Posterior vena cava (tissue), 2 donors: ENCODE results near the gene MYO5C. TPM values are rescaled to one million over a fixed set of nuclear protein-coding genes. Genes with fewer than 3 reads are reported as not detected.

Experiments used
- DNase-seq: peaks from one replicate; pipeline ENCODE4 v3.0.0-alpha.2; 2020; ENCODE audit warnings: low spot score
- intact Hi-C, 2 donors: fragments of 100-400 bp; cut with DNase I; formaldehyde crosslinking; loops; one replicate each; pipeline versions ENCODE4 v1.14.1 to v1.14.2; 2022 to 2023
- total RNA-seq, 2 donors: library from RNA; stranded (reverse); fragmentation: NEBNext Ultra II Directional; extraction: Animal tissue kit (Norgen Biotek cat#: 25700); gene quantifications; one replicate each; pipeline ENCODE4 v1.2.1, GENCODE V29; 2021
- donor health status: DM: yes; HTN: yes; CAD: no.
- donor health status: DM: yes; HTN: yes; CAD: no.

MYO5C gene
- total RNA-seq, 2 donors from 2014 or later, result 8.6 to 11.1 TPM

DNA sequence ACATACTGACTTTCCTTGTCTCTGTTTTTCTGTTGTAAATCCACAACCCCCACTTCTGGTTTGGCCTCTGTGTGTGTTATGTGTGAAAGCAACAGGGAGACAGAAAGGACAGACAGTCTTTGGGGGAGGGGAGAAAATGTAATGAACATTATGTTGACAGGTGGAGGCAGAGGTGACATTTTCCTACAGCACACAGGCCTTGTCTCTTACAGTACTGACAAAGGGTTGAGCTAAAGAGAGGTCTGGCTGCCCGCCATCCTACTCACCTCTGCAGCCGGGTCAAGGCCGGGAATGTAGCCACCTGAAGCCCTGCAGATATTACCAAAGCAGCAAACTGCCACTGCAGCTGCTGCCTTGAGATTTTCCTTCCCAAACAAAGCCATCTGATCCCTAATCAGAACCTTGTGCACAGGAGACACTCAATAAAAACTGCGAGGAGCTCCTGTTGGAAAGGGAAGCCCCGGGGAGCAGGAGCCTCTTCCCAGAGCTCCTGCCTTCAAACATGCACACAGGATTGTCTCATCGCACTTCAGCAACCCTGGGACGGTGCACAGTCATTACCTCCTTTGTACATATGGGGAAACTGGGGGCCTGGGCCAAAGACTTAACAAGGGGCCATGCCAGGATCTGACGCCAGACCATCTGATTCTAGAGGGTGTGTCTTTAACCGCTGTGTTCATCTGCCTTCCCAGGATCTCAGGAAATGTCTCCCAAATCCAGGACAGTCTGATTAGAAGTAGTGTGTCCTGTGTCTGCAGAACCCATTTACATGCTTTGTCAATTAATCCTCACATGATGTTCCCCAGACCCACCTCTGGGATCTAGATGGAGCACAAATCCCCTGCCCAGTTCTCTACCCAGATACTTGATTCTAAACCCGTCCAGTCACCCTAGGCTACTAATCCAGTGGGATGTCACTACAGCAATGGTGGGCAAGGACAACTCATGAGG is 14.2 kb downstream of the MYO5C start:
- intact Hi-C loops, result no loop called here
- no peak for DNase-seq

DNA sequence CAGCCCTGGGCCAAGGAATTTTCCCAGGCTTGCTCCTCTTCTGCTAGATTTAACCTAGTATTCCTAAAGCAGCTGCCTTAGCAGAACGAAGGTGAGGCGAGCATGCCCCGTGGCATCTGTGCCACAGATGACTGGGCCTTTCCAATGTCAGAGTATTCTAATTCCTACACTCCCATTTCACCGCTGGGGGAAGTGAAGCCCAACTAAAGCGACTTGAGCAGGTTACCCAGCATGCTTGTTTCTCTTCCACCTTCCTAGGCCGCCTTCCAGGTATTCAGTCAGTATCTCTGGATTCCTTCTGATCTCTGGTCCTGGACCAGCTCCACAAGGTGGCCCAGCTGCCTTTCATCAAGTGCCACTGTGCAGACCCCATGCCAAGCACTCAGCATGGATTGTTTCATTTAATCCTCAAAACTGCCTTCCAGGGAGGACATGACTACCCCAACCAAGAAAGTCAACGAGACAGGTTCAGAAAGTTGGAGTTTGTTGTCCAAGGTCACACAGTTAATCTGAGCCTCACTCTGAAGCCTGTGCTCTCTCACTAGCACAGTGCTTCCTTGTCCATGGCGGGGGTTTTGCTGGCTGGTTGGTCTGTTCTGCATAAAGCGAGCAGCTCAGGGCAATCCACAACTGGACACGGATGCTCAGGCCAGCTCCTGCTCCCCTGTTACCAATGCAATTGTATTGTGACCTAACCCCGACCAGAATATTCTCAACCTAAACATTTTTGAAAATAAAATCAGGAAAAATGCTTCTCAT is 15.1 kb downstream of the MYO5C start:
- DNase-seq, result no peak
- intact Hi-C loops, result no loop called here

DNA sequence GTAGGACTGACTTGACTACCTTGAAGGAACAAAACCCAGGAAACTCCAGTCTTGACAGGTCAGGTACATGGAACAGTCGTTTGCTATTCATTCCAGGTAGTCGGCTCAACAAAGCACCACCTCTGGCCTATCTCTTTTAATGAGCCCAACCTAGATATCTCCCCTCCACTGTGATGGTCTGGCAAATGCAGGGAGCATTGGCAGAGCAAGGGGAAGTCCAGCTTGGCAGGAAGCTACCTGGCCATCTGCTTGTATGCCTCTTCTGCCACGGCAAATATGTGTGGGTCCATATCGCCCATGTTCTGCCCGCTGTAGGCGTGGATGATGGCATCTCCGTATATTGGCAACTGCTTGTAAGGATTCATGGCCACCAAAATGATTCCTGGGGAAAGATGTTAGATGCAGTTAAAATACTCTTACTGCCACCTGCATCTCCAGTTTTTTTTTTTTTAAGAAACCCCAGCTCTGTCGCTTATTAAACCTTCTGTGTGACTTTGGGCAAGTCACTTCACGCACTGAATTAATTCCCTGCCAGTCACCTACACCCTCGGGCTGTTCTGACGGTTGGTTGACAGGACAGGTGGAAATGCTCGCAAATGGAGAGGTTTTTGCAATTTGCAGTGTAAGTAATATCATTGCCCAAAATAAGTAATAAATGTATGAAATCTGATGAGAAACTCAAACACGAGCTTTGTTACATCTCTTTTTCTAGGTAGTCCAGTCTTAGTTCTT is 16.8 kb downstream of the MYO5C start:
- intact Hi-C loops, result no loop called here
- no peak for DNase-seq

DNA sequence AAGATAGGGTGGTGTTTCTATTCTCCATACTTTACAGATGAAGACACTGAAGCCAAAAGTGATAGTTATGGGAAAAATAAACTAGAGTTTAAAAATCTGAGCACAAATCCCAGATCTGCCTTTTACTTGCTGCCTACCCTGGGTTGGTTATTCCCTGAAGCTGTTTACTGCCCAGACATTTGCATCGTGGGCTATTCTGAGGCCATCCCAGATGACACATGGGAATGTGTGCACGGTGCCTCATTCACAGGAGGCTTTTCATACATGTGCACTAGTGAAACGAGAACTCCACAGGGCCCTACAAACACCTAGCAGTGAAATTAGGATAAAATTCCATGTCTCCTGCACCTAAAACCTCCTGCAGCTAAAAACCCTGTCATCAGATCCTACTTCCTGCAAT is 17.5 kb downstream of the MYO5C start:
- no peak for DNase-seq
- intact Hi-C loops, result no loop called here

DNA sequence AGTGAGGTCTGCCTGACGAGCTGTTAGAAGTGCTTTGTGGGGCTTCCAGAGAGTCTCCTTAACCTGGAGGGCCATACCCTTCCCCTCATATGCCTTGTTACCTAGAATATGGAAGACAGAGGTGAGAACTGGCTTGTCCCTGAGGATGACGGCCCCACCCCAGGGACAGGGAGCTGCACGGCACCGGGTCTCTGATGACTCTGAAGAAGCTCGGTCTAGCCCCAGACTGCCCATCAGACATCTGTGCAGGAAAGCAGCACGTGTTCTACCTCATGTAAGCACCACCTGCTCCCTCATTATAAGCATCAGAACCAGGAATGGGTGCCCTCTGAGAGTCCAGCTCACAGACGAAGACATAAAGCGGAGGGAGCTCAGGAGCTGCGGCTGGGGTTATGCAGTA is 18.0 kb downstream of the MYO5C start:
- no peak for DNase-seq
- intact Hi-C loops, result no loop called here

DNA sequence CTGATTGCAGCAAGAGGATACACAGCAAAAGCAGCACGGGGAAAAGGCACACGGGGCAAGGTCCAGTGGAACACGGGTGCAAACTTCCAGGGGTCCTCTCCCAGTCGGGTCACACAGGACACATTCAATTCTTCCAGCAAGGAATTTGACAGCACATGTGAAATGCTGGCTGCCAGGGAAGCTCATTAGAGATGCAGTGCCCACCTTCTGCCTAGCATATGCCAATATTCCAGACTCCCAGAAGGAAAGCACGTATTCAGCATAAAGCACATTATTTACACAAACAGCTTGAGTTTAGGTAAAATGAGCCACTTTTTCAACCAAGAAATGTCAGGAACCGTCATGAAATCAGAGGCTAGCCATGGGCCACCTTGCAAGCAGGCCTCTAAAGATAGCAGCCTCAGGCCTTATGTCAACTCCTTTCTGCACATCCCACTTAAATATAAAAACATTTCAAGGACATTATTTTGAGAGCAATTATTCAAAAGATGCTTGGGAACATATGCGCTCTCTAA is 19.3 kb downstream of the MYO5C start:
- DNase-seq, result no peak
- intact Hi-C loops, result no loop called here

DNA sequence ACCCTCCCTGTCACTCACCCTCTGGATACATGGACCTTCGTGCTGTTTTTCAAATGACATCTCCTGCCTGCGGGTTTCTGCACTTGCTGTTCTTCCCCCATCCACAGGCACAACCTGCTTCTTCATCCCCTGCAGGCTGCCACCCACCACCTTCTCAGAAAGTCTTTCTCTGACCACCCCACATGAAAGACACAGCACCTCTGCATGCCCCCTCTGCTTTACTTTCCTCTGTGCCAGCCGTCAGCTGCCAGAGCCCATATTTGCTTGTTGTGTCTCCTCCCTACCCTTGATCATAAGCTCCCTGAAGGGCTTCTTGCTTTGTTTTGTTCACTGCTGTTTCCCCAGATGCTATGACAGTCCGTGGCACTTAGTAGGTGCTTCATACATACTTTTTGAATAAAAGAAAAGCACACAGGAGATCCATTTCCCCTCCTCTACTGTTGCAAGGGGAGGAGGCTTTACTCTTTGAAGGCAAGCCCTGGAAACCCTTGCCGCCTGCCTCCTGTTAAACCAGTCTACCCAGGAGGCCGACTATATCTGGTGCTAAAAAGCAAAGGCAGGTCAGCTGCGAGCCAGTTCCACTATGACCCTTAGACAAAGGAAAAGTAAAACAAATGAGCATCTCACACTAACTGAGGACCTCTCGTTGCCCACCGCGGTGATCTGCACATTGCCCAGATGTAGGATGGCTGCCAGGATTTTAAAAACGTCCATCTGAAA is 31.9 kb downstream of the MYO5C start:
- intact Hi-C loops, result no loop called here

DNA sequence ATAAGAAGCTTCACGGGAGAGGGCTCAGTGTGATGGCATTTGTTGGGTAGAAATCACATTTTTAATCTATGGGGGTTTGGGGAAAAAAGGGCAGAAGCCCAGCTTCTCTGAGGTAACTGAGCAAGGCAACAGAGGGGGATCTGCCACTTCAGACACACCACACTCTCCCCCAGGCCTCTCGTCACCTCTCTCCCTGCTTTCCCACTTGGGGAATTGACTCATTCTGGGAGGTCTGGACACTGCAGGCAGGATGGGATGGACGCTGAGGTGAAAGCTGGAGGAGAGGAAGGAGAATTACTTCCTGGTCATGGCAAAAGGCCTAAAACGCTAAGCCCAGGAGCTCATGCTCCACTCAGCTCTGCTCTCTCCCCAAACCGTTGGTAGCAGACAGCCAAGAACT is 33.2 kb downstream of the MYO5C start:
- intact Hi-C loops, result no loop called here
- no peak for DNase-seq

More for the DNA sequence above, 31.9 kb downstream of the MYO5C start:
- peak; percentile 40 for DNase-seq

DNA sequence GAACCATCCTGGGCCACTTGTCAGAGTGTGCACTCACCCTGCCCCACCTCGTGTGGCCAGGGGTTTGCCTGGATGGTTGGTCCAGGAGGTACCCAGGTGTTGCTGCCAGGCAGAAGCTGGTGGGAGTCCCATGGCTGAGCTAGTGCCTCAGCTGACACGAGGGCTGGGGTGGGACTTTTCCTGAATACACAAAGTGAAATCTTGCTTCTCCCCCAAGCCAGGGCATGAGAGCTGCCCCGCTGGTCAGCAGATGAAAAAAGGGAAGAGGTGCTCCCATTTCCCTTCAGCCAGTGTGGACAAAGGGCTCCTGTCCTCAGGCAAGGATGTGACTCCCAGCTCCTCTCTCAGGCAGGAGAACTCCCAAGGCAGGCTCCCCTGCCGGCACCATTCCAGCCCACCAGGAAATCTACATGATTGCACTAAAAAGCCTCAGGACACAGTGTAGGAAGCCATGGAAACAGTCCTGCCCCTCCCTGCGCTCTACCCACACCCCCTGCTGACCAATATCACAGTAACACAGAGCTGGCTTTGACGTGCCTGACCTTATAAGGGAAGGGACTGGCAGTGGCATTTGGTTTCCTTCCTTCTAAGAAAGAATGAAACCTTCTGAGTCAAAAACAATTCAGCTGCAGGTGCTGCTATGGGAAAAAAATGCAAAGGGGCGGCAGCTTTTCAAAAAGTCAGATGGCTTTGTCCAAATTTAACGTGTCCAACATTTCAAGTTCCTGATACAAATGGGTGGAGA is 33.9 kb downstream of the MYO5C start:
- intact Hi-C loops, result no loop called here

DNA sequence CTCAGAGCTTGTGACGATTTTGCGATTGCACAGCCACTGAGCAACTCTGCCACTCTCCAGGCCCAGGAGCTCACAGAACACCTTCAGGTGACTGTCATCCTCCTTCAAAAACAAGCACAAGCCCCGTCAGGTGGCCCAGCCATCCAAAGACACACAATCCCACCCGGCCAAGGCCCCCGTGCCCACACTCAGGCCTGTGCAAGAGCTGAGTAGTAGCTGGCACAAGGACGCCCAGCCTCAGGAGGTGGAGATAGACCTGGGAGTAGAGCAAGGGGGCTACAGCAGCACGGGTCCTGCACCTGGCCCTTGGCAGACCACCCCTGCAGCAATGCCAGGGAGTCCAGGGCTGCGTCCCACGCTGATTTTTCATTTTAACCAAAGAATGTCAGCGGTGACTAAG is 34.6 kb downstream of the MYO5C start:
- intact Hi-C loops, result no loop called here
- DNase-seq, result peak; percentile 52

More for the DNA sequence above, 33.9 kb downstream of the MYO5C start:
- peak; percentile 88 for DNase-seq

DNA sequence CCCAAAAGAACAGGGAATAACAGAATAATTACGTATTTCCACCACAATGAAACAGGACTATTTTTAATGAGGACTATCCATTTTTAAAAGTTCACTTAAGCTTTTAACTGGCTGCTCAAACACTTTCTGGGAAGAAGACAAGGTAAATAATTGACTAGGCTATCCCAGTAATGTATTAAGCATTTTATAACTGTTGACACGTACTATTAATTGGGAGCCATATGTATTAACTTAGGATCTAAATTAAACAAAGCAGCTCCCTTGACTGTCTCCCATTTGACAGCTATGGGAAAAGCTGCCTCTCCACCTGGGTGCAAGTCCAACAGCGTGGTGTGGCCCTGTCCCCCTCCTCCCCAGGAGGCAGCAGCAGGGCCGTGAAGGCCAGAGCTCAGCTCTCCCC is 36.1 kb downstream of the MYO5C start:
- DNase-seq, result no peak
- intact Hi-C loops, result loop anchor here in 1 of 2 donors (10.0 kb wide), 1 partner anchor 85 kb away; no protein-coding TSS in a partner anchor

DNA sequence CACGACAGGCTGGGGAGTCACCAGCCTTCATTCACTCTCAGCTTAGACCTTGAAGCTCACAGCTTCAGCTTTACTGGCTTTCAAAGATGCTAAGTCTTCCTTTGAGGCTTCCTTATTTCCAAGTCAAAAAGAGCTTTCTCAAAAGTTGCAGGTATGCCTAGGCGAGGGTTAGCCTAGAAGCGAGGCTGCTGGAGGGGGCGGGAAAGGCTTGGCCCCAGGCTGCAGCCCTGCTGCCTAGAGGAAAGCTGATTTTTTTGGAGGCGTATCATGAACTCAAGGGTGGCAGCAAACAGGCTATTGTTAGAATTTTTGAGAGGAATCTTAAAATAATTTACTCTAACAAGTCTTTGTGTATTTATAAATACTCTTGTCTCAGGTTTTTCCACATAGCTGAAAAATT is 37.1 kb downstream of the MYO5C start:
- DNase-seq, result no peak
- intact Hi-C loops, result loop anchor here in 1 of 2 donors (10.0 kb wide), 1 partner anchor 86 kb away; no protein-coding TSS in a partner anchor

DNA sequence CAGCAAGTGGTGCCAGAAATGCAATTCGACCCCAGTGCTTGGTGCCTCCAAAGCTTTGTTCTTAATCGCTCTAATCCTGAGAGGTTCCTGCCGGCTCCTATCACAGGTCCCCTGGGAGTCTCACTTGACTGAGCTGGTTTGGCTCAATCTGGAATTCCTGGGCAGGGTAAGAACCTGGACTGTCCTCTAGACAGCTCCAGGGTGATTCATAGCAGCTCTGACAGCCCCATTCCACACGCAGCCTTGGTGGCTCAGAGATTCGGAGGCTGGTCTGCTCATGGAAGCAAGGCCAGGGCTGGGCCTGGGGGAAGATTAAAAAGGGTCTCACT is 37.9 kb downstream of the MYO5C start:
- no peak for DNase-seq
- intact Hi-C loops, result loop anchor here in 1 of 2 donors (10.0 kb wide), 1 partner anchor 87 kb away; no protein-coding TSS in a partner anchor

DNA sequence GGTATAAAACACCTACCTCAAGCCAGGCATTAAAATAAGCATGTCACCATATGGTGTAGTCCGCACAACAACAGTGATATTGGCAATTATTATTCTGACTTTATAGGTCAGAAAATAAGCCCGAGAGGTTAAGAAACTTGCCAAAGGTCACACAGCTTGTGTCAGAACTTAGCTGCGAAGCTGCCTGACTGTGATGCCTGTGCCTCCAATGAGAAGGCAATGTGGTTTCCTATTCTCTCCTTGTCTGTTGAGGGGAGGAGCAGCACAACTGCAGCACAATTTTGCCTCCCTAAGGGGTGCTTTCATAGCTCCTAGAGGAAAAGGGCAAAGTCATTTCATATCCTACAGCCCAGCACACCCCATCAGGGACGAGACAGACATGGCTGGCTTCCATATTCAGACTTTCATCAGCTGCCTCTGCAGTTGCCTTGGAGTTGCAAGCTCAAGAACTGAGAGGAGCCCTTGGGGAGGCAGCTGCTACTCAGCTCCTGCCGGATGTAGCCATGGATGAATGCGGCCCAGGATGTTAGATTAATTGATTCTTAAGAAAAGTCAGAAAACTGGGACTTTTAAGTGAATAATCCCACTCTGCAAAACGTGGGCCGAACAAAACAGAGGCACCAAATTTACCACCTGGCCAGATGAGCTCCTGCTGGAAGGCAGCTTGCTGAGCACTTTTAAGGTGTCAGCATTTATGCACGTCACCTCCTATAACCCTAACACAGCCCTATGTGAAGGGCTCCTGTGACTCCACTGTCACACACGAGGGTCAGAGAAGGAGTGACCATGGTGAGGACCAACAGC is 38.5 kb downstream of the MYO5C start:
- intact Hi-C loops, result loop anchor here in 1 of 2 donors (10.0 kb wide), 1 partner anchor 88 kb away; no protein-coding TSS in a partner anchor
- DNase-seq, result no peak

DNA sequence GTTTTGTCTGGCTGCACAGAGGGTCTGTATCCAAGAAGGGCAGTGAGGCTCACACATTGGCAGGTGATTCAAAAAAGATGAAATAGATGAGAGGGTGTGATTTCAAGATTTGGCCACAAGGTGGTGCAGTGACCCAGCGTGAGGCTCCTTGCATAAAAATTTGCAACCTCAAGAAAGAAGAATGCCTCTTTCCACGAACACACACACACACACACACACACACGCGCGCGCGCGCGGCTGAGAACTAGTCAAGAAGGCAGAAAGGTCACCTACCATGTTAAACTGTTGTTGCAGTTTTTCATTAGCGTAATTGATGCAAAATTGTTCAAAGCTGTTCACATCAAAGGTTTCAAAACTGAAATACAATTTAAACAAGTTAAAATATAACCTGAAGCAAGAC is 39.2 kb downstream of the MYO5C start:
- intact Hi-C loops, result loop anchor here in 1 of 2 donors (10.0 kb wide), 1 partner anchor 88 kb away; no protein-coding TSS in a partner anchor
- DNase-seq, result no peak

DNA sequence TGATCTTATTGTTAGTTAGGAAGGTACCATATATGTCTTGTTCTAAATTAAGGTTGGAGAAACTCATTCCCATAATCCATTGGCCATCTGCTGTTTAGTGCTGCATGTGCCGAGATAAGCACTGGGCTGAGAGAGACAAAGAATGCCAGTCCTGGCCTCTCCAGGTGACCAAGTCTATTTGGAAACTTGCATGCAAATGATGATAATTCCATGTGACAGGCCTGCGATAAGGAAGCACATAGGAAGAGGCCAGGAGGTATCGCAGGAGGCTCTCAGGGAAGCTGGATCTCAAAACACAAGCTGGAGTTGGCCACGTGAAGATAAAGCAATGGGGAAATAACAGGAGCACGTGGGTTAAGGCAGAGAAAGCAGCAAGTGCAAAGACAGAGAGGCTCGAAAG is 39.7 kb downstream of the MYO5C start:
- DNase-seq, result no peak
- intact Hi-C loops, result loop anchor here in 1 of 2 donors (10.0 kb wide), 1 partner anchor 89 kb away; no protein-coding TSS in a partner anchor

DNA sequence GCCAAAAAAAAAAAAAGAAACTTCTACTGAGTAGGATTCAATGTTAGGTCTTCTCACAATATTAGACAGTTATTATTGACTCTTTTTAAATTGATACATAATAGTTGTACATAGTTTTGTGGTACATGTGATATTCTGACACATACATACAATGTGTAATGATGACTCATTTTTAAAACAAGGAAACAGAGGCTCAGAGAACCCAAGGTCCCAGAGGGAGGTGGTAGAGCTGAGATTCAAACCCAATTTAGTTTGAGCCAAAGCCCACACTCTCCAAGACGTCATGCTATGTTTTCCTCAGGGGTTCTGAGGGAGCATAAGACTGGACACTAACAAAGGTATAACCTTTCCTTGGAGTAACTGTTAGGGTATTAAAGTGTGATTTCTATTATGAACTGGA is 40.6 kb downstream of the MYO5C start:
- intact Hi-C loops, result loop anchor here in 1 of 2 donors (10.0 kb wide), 1 partner anchor 90 kb away; no protein-coding TSS in a partner anchor
- no peak for DNase-seq
